GM23248 (cell line): Measurements from ENCODE around the gene CTPS2. TPM values are rescaled to one million over a fixed set of nuclear protein-coding genes. Genes with fewer than 3 reads are reported as not detected.
A peak's percentile ranks its signal among the peaks of the same experiment; 100 is the strongest.

Source experiments
- DNase-seq: peaks from one replicate; pipeline ENCODE4 v3.0.0-alpha.2; 2015
- H2AFZ ChIP-seq: fragments of 200-600 bp; sonication (generic); 2 replicates; pipeline ENCODE4 v1.6.1; 2016; ENCODE audit warnings: antibody characterized with exemption
- H3F3A ChIP-seq: fragments of 200-600 bp; sonication (generic); 2 replicates; pipeline ENCODE4 v1.6.1; 2016; ENCODE audit warnings: mild to moderate bottlenecking, antibody characterized with exemption, mixed run types; ENCODE audit not compliant: insufficient read depth
- H3K27ac ChIP-seq: fragments of 200-600 bp; sonication (generic); 2 replicates; pipeline ENCODE4 v1.5.1; 2016; ENCODE audit warnings: mild to moderate bottlenecking
- H3K27me3 ChIP-seq: fragments of 200-600 bp; sonication (generic); replicated peaks from 2 replicates; pipeline ENCODE4 v1.6.1; 2016; ENCODE audit warnings: mild to moderate bottlenecking; ENCODE audit not compliant: insufficient read depth
- H3K36me3 ChIP-seq: fragments of 200-600 bp; sonication (generic); 2 replicates; pipeline ENCODE4 v1.6.1; 2016; ENCODE audit warnings: low read depth, mild to moderate bottlenecking
- H3K4me1 ChIP-seq: fragments of 200-600 bp; sonication (generic); 2 replicates; pipeline ENCODE4 v1.6.1; 2016; ENCODE audit warnings: mild to moderate bottlenecking; ENCODE audit not compliant: insufficient read depth
- H3K4me2 ChIP-seq: fragments of 200-600 bp; sonication (generic); one replicate; pipeline ENCODE4 v1.6.1; 2016; ENCODE audit warnings: mild to moderate bottlenecking; ENCODE audit not compliant: unreplicated experiment
- H3K4me3 ChIP-seq: fragments of 200-600 bp; sonication (generic); 2 replicates; pipeline ENCODE4 v1.5.1; 2016; ENCODE audit warnings: mild to moderate bottlenecking
- H3K79me2 ChIP-seq: fragments of 200-600 bp; sonication (generic); 2 replicates; pipeline ENCODE4 v1.6.1; 2016; ENCODE audit warnings: mild to moderate bottlenecking; ENCODE audit not compliant: insufficient read depth
- H3K9ac ChIP-seq: fragments of 200-600 bp; sonication (generic); 2 replicates; pipeline ENCODE4 v1.6.1; 2016; ENCODE audit warnings: mild to moderate bottlenecking
- H3K9me2 ChIP-seq: fragments of 200-600 bp; sonication (generic); 2 replicates; pipeline ENCODE4 v1.6.1; 2016; ENCODE audit warnings: mixed run types, mild to moderate bottlenecking, moderate library complexity; ENCODE audit not compliant: insufficient read depth
- H3K9me3 ChIP-seq: fragments of 200-600 bp; sonication (generic); one replicate; pipeline ENCODE4 v1.6.1; 2017; ENCODE audit warnings: low read depth
- H4K20me1 ChIP-seq: fragments of 200-600 bp; sonication (generic); 2 replicates; pipeline ENCODE4 v1.6.0; 2016; ENCODE audit not compliant: insufficient read depth
- EZH2 ChIP-seq: fragments of 200-600 bp; sonication (generic); IDR thresholded peaks from 2 replicates; pipeline ENCODE4 v1.6.1; 2018; ENCODE audit warnings: antibody characterized with exemption, mild to moderate bottlenecking; ENCODE audit not compliant: insufficient read depth, poor library complexity, severe bottlenecking
- EZH2phosphoT487 ChIP-seq: fragments of 200-600 bp; sonication (generic); IDR thresholded peaks from 2 replicates; pipeline ENCODE4 v1.6.1; 2018; ENCODE audit warnings: antibody characterized with exemption, moderate library complexity, mild to moderate bottlenecking, low read depth; ENCODE audit not compliant: insufficient read depth
- WGBS, 2 experiments: methylation state at CpG; one replicate each; pipeline ENCODE4 v1.1.6; 2015 to 2017; ENCODE audit warnings: low lambda C conversion rate in 2 of 2, low coverage in 1 of 2; ENCODE audit errors: missing lambda C conversion rate in 2 of 2; 5-methylcytosine and 5-hydroxymethylcytosine counted together
- in situ Hi-C: fragments of 300-500 bp; cut with MboI; formaldehyde crosslinking; loops from 2 replicates; pipeline ENCODE4 v1.15.0; 2020
- polyA plus RNA-seq: library from polyadenylated mRNA; unstranded; fragments of >200 nt; fragmentation: Nextera tagmentation; extraction: Ambion mirVana; gene quantifications from 2 replicates; pipeline ENCODE4 v1.2.1, GENCODE V29; 2016
- total RNA-seq: library from RNA; depleted of rRNA; stranded (reverse); fragments of >200 nt; shearing (Covaris generic); gene quantifications from 2 replicates; pipeline ENCODE4 v1.2.3, GENCODE V29; 2014

CTPS2 gene
- total and polyA plus RNA-seq, 2 experiments from 2014 or later: 4.4 to 5.8 TPM

DNA sequence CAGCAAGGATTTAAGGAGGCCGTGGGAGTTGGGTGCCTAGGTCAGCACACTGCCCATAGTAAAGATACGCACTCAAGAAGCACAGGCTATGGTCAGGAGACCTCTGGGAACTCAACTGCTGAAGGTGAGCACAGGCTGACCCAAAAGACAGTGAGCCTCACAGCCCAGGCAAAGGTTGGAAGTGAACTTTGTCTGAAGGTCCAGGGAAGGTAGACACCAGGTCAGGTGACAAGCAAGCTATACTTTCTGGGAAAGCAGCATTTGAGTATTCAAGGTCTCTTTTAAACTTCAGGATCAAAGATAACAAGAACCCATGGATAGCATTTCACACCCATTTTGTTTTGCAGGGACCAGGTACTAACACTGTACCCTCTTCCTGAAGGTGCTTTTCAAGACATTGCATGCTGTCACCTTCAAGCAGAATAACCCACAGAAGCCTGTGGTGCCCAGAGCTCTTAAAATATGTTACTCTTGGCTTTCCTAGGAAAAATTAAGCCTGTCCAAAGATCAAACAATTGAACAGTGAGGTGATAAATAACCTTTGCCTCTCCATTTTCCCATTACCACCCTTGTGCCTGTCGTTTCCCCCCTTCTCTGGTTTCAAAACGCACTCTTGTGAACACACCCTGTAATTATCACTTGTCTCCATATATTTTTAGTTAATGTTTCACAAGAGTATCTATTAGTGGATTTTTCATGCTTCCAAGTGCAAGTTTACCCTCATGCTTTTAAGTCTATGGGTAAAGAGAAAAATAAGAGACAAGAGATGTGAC lies 65.9 kb downstream of the CTPS2 start:
- Histone ChIP-seq H3K79me2 (no peaks in the 10 kb centered on the region), H3K4me3 (no peak overlapping the region)

DNA sequence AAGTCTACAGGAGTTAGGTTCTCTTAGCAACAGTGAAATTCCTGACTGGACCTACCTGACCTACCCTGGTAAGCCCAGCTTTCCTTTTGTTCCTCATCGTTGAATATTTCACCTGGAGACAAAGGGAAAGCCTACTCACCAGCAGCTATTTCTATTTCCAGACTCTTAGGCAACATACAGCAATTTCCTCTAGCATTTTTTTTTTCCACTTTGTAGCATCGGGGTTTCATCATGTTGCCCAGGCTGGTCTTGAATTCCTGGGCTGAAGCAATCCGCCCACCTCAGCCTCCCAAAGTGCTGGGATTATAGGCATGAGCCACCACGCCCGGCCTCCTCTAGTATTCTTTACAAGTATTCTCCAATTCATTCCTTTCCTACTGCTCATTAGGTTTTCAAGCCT lies 69.3 kb downstream of the CTPS2 start:
- no peaks in the 10 kb centered on the region for H3K27me3 ChIP-seq
- no peaks in the 10 kb centered on the region for H3K9me3 ChIP-seq
- no peaks in the 10 kb centered on the region for H3K9me2 ChIP-seq
- DNase-seq: peak; percentile 72
- no peak overlapping the region for H3K4me3 ChIP-seq
- WGBS, 2 experiments: 1 to 11% methylated on average over 4 to 5 of the region's 5 CpGs
- H3F3A ChIP-seq: peaks cover 14% of the 10 kb centered on the region
- in situ Hi-C loops: no loop called here
- H3K79me2 ChIP-seq: no peaks in the 10 kb centered on the region
- no peaks in the 10 kb centered on the region for H3K36me3 ChIP-seq
- H3K4me2 ChIP-seq: peak overlapping the region; percentile 53
- no peak overlapping the region for H2AFZ ChIP-seq
- peaks cover 26% of the 10 kb centered on the region for H3K4me1 ChIP-seq
- no peaks in the 10 kb centered on the region for H4K20me1 ChIP-seq
- no peak for TF ChIP-seq EZH2
- no peak for TF ChIP-seq EZH2phosphoT487
- peak overlapping the region; percentile 53 for H3K9ac ChIP-seq
- peak overlapping the region; percentile 77 for H3K27ac ChIP-seq

More for the DNA sequence above, 65.9 kb downstream of the CTPS2 start:
- no peaks in the 10 kb centered on the region for H4K20me1 ChIP-seq
- no peak overlapping the region for H3K4me2 ChIP-seq
- in situ Hi-C loops: no loop called here
- H3K27ac ChIP-seq: no peak overlapping the region
- no peaks in the 10 kb centered on the region for H3K9me3 ChIP-seq
- no peak for DNase-seq
- H2AFZ ChIP-seq: no peak overlapping the region
- no peaks in the 10 kb centered on the region for H3K27me3 ChIP-seq
- H3K9ac ChIP-seq: no peak overlapping the region
- no peak for TF ChIP-seq EZH2
- TF ChIP-seq EZH2phosphoT487: no peak
- H3K9me2 ChIP-seq: no peaks in the 10 kb centered on the region
- WGBS, 2 experiments: 96 to 98% methylated on average over 3 to 4 of the region's 4 CpGs
- peaks cover 27% of the 10 kb centered on the region for H3K4me1 ChIP-seq
- peaks cover 14% of the 10 kb centered on the region for H3F3A ChIP-seq
- H3K36me3 ChIP-seq: no peaks in the 10 kb centered on the region

DNA sequence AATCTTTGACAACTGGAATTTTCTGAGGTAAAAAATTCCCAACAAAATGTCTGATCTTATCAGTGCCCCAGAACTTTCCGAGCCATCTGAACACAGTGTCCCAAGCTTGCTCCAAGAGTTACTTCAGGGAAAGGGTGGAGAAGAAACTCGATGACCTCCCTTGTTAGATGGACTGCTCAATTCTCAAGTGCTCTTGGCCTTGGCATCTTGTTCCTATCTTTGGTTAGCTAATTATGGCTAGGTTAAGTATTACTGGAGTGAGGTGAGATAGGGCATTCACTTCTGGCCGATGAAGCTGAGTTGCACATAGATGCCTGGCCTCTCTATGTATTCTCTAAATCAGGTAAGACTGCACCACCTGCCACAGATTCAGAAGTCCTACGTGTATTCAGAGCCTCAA lies 71.6 kb downstream of the CTPS2 start:
- Histone ChIP-seq H2AFZ (no peak overlapping the region), H3K4me3 (no peak overlapping the region), H3K27me3 (no peaks in the 10 kb centered on the region), H3K36me3 (no peaks in the 10 kb centered on the region), H3K4me1 (peaks cover 23% of the 10 kb centered on the region), H4K20me1 (no peaks in the 10 kb centered on the region), H3K27ac (no peak overlapping the region), H3K9ac (no peak overlapping the region), H3F3A (peaks cover 14% of the 10 kb centered on the region), H3K9me3 (no peaks in the 10 kb centered on the region), H3K9me2 (no peaks in the 10 kb centered on the region), H3K4me2 (no peak overlapping the region), H3K79me2 (no peaks in the 10 kb centered on the region)
- DNase-seq: no peak
- 95 to 98% methylated on average over 4 of the region's 4 CpGs for WGBS, 2 experiments
- TF ChIP-seq EZH2: no peak
- TF ChIP-seq EZH2phosphoT487: no peak
- in situ Hi-C loops: no loop called here

DNA sequence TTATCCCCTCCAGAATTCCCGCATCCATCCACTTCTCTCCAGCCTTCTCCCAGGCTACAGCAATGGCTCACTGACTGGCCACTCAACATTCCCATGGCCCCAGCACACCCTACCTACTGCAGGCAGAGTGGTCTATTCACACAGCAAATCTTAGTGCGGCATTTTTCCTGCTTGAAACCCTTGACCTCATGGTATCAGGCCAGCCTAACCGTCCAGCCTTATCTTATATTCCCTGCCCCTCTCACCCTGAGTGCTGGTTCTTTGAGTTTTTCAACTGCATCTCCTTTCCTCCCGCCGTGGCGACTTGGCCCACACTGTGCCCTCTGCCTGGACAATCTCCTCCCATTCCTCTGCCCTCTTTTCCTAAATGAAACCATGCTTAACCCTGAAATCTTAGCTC lies 72.5 kb downstream of the CTPS2 start:
- TF ChIP-seq EZH2phosphoT487: no peak
- TF ChIP-seq EZH2: no peak
- H3K9ac ChIP-seq: no peak overlapping the region
- H3K4me1 ChIP-seq: peaks cover 23% of the 10 kb centered on the region
- in situ Hi-C loops: no loop called here
- H3K27me3 ChIP-seq: no peaks in the 10 kb centered on the region
- no peak overlapping the region for H3K4me2 ChIP-seq
- no peak for DNase-seq
- WGBS, 2 experiments: 100% methylated on average over 6 of the region's 6 CpGs
- no peak overlapping the region for H2AFZ ChIP-seq
- H3K4me3 ChIP-seq: no peak overlapping the region
- H3K79me2 ChIP-seq: no peaks in the 10 kb centered on the region
- H3F3A ChIP-seq: peaks cover 14% of the 10 kb centered on the region
- no peaks in the 10 kb centered on the region for H3K36me3 ChIP-seq
- H3K9me3 ChIP-seq: no peaks in the 10 kb centered on the region
- H4K20me1 ChIP-seq: no peaks in the 10 kb centered on the region
- no peaks in the 10 kb centered on the region for H3K9me2 ChIP-seq
- H3K27ac ChIP-seq: no peak overlapping the region
